MG63 (cell line): ENCODE measurements around the gene CIRBP. TPM values are rescaled to one million over a fixed set of nuclear protein-coding genes. Genes with fewer than 3 reads are reported as not detected.

Experiments
- DNase-seq: peaks from one replicate; pipeline ENCODE4 v3.0.0-alpha.2; 2020
- H3K27me3 ChIP-seq: fragments of 250-450 bp; sonication (Bioruptor Pico); 2 replicates; pipeline ENCODE4 v1.5.1; 2020; ENCODE audit warnings: mild to moderate bottlenecking, moderate library complexity
- H3K36me3 ChIP-seq: fragments of 250-450 bp; sonication (Bioruptor Pico); 2 replicates; pipeline ENCODE4 v1.5.1; 2020; ENCODE audit warnings: mild to moderate bottlenecking, moderate library complexity
- H3K4me3 ChIP-seq: fragments of 250-450 bp; sonication (Bioruptor Pico); 2 replicates; pipeline ENCODE4 v1.5.1; 2020; ENCODE audit warnings: mild to moderate bottlenecking, moderate library complexity
- H3K9me3 ChIP-seq: fragments of 250-450 bp; sonication (Bioruptor Pico); 2 replicates; pipeline ENCODE4 v1.5.1; 2020; ENCODE audit warnings: mild to moderate bottlenecking, moderate library complexity
- total RNA-seq: library from RNA; depleted of rRNA; stranded (reverse); fragments of >200 nt; shearing (Covaris generic); gene quantifications from 2 replicates; pipeline ENCODE4 v1.2.3, GENCODE V29; 2014; ENCODE audit warnings: low replicate concordance

CIRBP gene
- total RNA-seq, 1 experiment from 2014 or later = 68.5 TPM

- no peak for DNase-seq
- H3K9me3 ChIP-seq = no peaks in the 10 kb centered on the region
- no peaks in the 10 kb centered on the region for H3K36me3 ChIP-seq
- no peak overlapping the region for H3K4me3 ChIP-seq
- no peaks in the 10 kb centered on the region for H3K27me3 ChIP-seq
Measured at GRCh38 chr19:1229056-1229923, 39.8 kb upstream of the CIRBP start.

DNA sequence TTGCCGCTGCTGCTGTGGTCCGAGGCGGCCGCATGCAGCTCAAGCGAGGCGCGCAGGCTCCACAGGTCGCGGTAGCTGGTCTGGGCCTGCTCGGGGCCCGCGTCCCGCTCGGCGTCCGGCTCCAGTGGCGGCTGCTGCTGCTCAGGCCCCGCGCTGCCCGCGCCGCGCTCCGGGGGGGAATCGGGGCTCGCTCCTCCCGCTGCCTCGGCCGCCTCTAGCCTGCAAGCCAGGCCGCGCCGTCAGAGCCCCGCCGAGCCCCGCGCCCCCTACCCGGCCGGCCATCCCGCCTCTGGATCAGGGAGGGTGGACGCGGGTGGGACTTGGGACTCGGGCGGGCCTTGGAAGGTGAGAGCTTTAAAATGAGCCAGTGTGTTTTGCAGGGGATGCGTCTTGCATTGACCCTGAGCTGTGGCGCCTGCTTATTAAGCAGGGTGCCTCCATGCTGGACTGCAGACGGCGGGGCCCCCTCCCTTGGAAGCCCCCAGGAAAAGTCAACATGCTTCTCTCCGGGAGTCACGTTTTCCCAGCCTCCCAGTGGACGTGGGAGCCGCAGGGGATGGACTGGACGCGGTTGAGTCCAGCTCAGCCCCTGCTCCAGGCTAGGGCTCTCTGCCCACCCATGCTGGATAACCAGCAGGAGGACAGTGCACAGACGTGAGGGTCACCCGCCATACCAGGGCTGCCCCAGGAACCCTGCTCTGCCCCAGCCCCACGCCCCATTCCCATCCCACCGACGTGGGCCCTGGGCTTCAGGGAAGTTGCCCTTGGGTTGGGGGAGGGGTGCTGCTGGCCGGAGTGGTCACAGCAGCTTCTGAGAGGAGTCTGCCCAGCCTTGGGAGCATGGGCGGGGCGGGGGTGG, 39.0 kb upstream of the CIRBP start:
- Histone ChIP-seq H3K36me3 (no peaks in the 10 kb centered on the region), H3K9me3 (no peaks in the 10 kb centered on the region), H3K4me3 (no peak overlapping the region), H3K27me3 (no peaks in the 10 kb centered on the region)
- DNase-seq = no peak

GRCh38 chr19:1230783-1231489, 38.2 kb upstream of the CIRBP start:
- no peak for DNase-seq
- no peak overlapping the region for H3K4me3 ChIP-seq
- no peaks in the 10 kb centered on the region for H3K36me3 ChIP-seq

GRCh38 chr19:1231729-1232637, 37.1 kb upstream of the CIRBP start:
- Histone ChIP-seq H3K4me3 (no peak overlapping the region), H3K36me3 (no peaks in the 10 kb centered on the region), H3K27me3 (no peaks in the 10 kb centered on the region), H3K9me3 (no peaks in the 10 kb centered on the region)
- no peak for DNase-seq

More at GRCh38 chr19:1230783-1231489, 38.2 kb upstream of the CIRBP start:
- Histone ChIP-seq H3K9me3 (no peaks in the 10 kb centered on the region), H3K27me3 (no peaks in the 10 kb centered on the region)

DNA sequence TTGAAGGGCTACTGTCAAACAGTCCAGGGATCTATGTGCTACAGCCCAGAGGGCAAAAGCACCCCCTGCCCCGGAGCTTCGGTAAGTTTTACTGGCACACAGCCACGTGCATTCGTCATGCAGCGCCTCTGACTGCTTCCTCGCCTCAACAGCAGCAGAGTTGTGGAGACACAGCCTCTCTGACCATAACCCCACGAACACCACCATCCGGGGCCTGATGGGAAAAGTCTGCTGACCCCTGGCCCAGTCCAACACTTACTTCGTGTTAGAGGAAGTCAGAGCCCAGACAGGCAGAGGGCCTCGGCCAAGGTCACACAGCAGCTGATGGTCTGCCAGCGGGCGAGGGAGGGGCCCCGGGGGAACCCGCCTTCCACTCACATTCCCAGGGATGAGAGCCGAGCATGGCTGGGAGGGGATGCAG, 36.5 kb upstream of the CIRBP start:
- H3K27me3 ChIP-seq = no peaks in the 10 kb centered on the region

DNA sequence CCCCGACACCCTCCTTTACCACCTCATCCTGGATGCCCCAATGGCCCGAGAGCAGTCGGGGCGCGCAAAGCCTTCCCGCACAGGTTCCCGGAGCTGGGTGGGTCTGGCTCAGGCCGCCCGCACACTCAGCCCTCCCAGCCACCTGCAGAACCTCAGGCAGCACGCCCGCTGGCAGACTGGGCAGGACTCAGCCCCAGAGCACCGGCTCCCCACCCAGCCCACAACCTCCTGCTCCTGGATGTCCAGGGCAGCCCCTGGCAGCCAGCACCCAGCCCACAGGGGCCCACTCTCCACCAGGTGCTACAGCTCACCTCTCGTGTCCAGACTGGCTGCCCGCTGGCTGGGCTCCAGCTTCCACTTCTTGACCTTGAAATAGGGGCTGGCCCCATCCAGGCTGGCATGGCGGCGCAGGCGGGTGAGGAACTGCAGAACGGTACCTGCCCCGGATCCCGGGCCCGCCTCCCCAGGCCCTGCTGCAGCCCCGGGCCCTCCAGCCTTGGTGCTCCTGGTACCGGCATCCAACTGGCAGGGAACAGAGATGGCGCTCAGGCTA, 35.9 kb upstream of the CIRBP start:
- H3K36me3 ChIP-seq = no peaks in the 10 kb centered on the region
- no peaks in the 10 kb centered on the region for H3K9me3 ChIP-seq
- H3K4me3 ChIP-seq = no peak overlapping the region
- no peak for DNase-seq
- H3K27me3 ChIP-seq = no peaks in the 10 kb centered on the region

More for the DNA sequence above, 36.5 kb upstream of the CIRBP start:
- Histone ChIP-seq H3K4me3 (no peak overlapping the region), H3K36me3 (no peaks in the 10 kb centered on the region), H3K9me3 (no peaks in the 10 kb centered on the region)
- DNase-seq = no peak

- Histone ChIP-seq H3K27me3 (no peaks in the 10 kb centered on the region), H3K4me3 (no peak overlapping the region), H3K9me3 (no peaks in the 10 kb centered on the region), H3K36me3 (no peaks in the 10 kb centered on the region)
- DNase-seq = no peak
Measured at GRCh38 chr19:1234051-1234954, 34.8 kb upstream of the CIRBP start.

- H3K36me3 ChIP-seq = no peaks in the 10 kb centered on the region
Measured at GRCh38 chr19:1234955-1235380, 34.2 kb upstream of the CIRBP start.

DNA sequence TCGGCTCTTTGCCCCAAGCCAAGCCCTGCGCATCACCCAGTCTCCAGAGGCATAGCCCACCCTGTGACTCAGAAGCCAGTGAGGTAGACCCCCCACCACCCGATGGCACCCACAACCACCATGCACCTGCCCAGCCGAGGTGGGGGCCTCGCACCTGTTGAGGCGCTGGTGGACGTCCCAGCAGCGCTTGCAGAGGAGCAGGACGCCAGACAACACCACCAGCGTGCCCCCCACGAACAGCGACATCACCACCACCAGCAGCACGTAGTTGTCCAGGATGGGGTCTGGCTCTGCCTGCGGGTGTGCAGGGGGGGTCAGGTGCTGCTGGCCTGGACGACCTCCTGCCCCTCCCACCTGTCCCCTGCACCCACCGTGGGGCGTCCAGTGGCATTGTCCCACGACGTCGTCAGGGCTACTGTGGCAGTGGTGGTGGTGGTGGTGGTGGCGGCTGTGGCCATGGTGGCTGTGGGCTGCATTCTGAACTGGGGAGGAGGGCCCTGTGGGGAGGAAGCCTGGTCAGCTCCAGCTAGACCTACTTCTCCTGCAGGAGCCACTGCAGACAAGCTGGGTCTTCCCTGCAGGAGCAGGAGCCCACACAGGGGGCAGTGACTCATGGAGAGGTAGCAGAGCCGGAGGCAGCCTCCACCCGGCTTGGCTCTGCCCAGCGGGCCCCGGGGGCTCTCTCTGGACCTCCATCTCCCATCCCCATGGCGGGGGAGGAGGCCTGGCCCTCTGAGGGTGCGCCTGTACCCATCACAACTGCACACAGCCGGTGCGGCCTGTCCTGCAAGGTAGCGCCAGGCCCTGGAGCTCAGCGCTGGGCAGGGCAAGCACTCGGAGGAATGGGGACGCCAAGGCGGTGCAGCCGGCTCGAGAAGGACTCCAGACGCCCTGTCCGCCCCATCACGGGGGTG, 33.2 kb upstream of the CIRBP start:
- Histone ChIP-seq H3K36me3 (no peaks in the 10 kb centered on the region), H3K4me3 (no peak overlapping the region), H3K9me3 (no peaks in the 10 kb centered on the region), H3K27me3 (no peaks in the 10 kb centered on the region)
- DNase-seq = no peak

More at GRCh38 chr19:1234955-1235380, 34.2 kb upstream of the CIRBP start:
- Histone ChIP-seq H3K27me3 (no peaks in the 10 kb centered on the region), H3K9me3 (no peaks in the 10 kb centered on the region), H3K4me3 (no peak overlapping the region)
- DNase-seq = no peak

GRCh38 chr19:1236576-1236975, 32.6 kb upstream of the CIRBP start:
- Histone ChIP-seq H3K9me3 (no peaks in the 10 kb centered on the region), H3K27me3 (no peaks in the 10 kb centered on the region), H3K36me3 (no peaks in the 10 kb centered on the region), H3K4me3 (peak overlapping the region; percentile 54)
- no peak for DNase-seq

GRCh38 chr19:1237027-1237659, 32.0 kb upstream of the CIRBP start:
- Histone ChIP-seq H3K4me3 (peak overlapping the region; percentile 54), H3K36me3 (no peaks in the 10 kb centered on the region), H3K27me3 (no peaks in the 10 kb centered on the region), H3K9me3 (no peaks in the 10 kb centered on the region)
- DNase-seq = no peak

DNA sequence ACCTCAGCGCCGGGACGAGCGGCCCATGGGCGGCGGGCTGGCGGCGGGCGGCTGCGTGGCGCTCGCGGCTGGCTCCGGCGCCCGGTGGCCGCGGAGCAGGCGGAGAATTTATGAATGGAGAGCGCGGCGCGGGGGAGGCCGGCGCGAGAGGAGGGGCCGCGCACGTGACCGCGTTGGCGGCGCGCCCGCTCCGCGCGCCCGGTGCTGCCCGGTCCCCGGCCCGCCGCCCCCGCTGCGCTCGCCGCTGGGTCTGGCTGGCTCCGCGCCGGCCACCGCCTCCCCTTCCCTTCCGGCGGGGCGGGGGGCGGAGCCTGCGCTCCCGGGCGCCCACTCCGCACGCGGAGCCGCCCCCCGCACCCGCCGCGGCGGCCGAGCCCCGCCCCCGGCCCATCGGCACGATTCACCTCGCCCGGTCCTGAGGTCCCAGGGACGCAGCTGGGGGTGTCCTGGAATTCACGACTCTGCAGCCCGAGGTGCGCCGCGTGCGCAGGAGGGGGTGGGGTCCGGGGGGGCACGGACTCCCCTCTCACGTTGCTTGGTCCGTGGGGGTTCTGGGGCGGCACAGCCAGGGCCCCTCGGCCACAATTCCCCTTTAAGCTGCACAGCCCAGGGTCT, 31.3 kb upstream of the CIRBP start, which contains the start of gene CBARP:
Gene CBARP, minus strand, starts transcription at position 252 of the 615 bp plus-strand sequence. CDS start 1,905 bp downstream, outside the sequence.
- Histone ChIP-seq H3K9me3 (no peaks in the 10 kb centered on the region), H3K27me3 (no peaks in the 10 kb centered on the region)
- DNase-seq = peak; percentile 52

More for the DNA sequence above, 31.3 kb upstream of the CIRBP start, which contains the start of gene CBARP:
- peak within 1 kb of the TSS; percentile 54 for H3K4me3 ChIP-seq
- no peaks in the 10 kb centered on the region for H3K36me3 ChIP-seq
